ENCODE results near the gene UNK. TPM values are rescaled to one million over a fixed set of nuclear protein-coding genes. Genes with fewer than 3 reads are reported as not detected.
"Not testable (repeated sequence)": the region's sequence is repeated elsewhere in the genome, so short reads cannot be mapped to it uniquely, and the experiment has no call there.

Gene UNK
- total RNA-seq, 1 experiment from 2014 or later: 16.0 TPM

- CTCF ChIA-PET: interaction anchor here (0.6 to 3.6 kb wide), 12 partner anchors 11 to 159 kb away, joined by 3 to 36 read pairs (median 3); partner anchors contain the start of genes GALK1, TRIM47, UNC13D and UNK
Measured at GRCh38 chr17:75855310-75856061, 70.9 kb downstream of the UNK start, which contains the start of gene WBP2. TSS of gene WBP2 (minus strand) at chr17:75855335. CDS start at chr17:75855297, 38 bp downstream.

GRCh38 chr17:75856062-75856756, 71.6 kb downstream of the UNK start:
- no peaks in the 10 kb centered on the region for H3K27me3 Mint-ChIP-seq (ENCODE audit: insufficient read depth, unreplicated experiment)
- TSS peak; percentile 80 for BruUV-seq (replicated peaks)
- peaks cover 25% of the 10 kb centered on the region for H3K36me3 Mint-ChIP-seq (ENCODE audit: insufficient read depth, unreplicated experiment)
- POLR2A ChIA-PET: interaction anchor here (1.0 to 6.1 kb wide), 24 partner anchors 11 to 408 kb away, joined by 3 to 164 read pairs (median 12); partner anchors contain the start of genes ACOX1, GALK1, MRPL38 and RECQL5
- no peak overlapping the region for H3K4me3 Mint-ChIP-seq (ENCODE audit: unreplicated experiment)
- TF ChIP-seq CTCF (IDR thresholded peaks at IDR 0.05; ENCODE audit: unreplicated experiment): peak; percentile 14
- no peak for DNase-seq (ENCODE audit: unreplicated experiment)
- no peak overlapping the region for H3K27ac Mint-ChIP-seq (ENCODE audit: low read depth, unreplicated experiment)
- H3K9me3 Mint-ChIP-seq (ENCODE audit: unreplicated experiment): no peaks in the 10 kb centered on the region
- CTCF ChIA-PET: interaction anchor here (0.7 to 3.6 kb wide), 7 partner anchors 8 to 158 kb away, joined by 3 to 36 read pairs (median 5); partner anchors contain the start of genes GALK1 and TRIM47
- intact Hi-C loops (cut with micrococcal nuclease): no loop called here
- H3K4me1 Mint-ChIP-seq (ENCODE audit: insufficient read depth, unreplicated experiment): peaks cover 19% of the 10 kb centered on the region

More at GRCh38 chr17:75855310-75856061, 70.9 kb downstream of the UNK start, which contains the start of gene WBP2:
- H3K4me3 Mint-ChIP-seq (ENCODE audit: unreplicated experiment): no peak within 1 kb of the TSS
- intact Hi-C loops (cut with micrococcal nuclease): loop anchor here (2.0 kb wide), 1 partner anchor 41 kb away; the partner anchor contains the start of gene TRIM65
- DNase-seq (ENCODE audit: unreplicated experiment): peak; percentile 100
- peaks cover 33% of the 10 kb centered on the region for H3K36me3 Mint-ChIP-seq (ENCODE audit: insufficient read depth, unreplicated experiment)
- TF ChIP-seq CTCF (IDR thresholded peaks at IDR 0.05; ENCODE audit: unreplicated experiment): no peak
- POLR2A ChIA-PET: interaction anchor here (0.7 to 6.1 kb wide), 35 partner anchors 10 to 496 kb away, joined by 3 to 164 read pairs (median 4); partner anchors contain the start of genes ACOX1, FBF1, GALK1 and ITGB4
- BruUV-seq (replicated peaks): no TSS peak
- H3K27ac Mint-ChIP-seq (ENCODE audit: low read depth, unreplicated experiment): no peak within 1 kb of the TSS
- H3K27me3 Mint-ChIP-seq (ENCODE audit: insufficient read depth, unreplicated experiment): no peaks in the 10 kb centered on the region
- no peaks in the 10 kb centered on the region for H3K9me3 Mint-ChIP-seq (ENCODE audit: unreplicated experiment)
- peaks cover 19% of the 10 kb centered on the region for H3K4me1 Mint-ChIP-seq (ENCODE audit: insufficient read depth, unreplicated experiment)

- POLR2A ChIA-PET: interaction anchor here (0.7 to 2.2 kb wide), 4 partner anchors 10 to 83 kb away, joined by 3 to 7 read pairs (median 4); no protein-coding TSS in a partner anchor
- not testable (repeated sequence) for H3K9me3 Mint-ChIP-seq (ENCODE audit: unreplicated experiment)
Measured at GRCh38 chr17:75859358-75859757, 74.8 kb downstream of the UNK start.

GRCh38 chr17:75861927-75862317, 77.3 kb downstream of the UNK start:
- intact Hi-C loops (cut with micrococcal nuclease): no loop called here
- DNase-seq (ENCODE audit: unreplicated experiment): no peak

More at GRCh38 chr17:75859358-75859757, 74.8 kb downstream of the UNK start:
- H3K4me3 Mint-ChIP-seq (ENCODE audit: unreplicated experiment); H3K36me3 Mint-ChIP-seq (ENCODE audit: insufficient read depth, unreplicated experiment); H3K4me1 Mint-ChIP-seq (ENCODE audit: insufficient read depth, unreplicated experiment); BruUV-seq (replicated peaks); intact Hi-C loops (cut with micrococcal nuclease); H3K27me3 Mint-ChIP-seq (ENCODE audit: insufficient read depth, unreplicated experiment); H3K27ac Mint-ChIP-seq (ENCODE audit: low read depth, unreplicated experiment): not testable (repeated sequence)
- CTCF ChIA-PET: interaction anchor here (0.7 to 1.5 kb wide), 2 partner anchors 16 to 420 kb away, joined by 3 to 6 read pairs; no protein-coding TSS in a partner anchor
- DNase-seq (ENCODE audit: unreplicated experiment): peak; percentile 38

More at GRCh38 chr17:75861927-75862317, 77.3 kb downstream of the UNK start:
- TF ChIP-seq CTCF (IDR thresholded peaks at IDR 0.05; ENCODE audit: unreplicated experiment): no peak
- BruUV-seq (replicated peaks): no TSS peak
- Mint-ChIP-seq H3K27me3 (ENCODE audit: insufficient read depth, unreplicated experiment) (no peaks in the 10 kb centered on the region), H3K4me1 (ENCODE audit: insufficient read depth, unreplicated experiment) (no peaks in the 10 kb centered on the region), H3K27ac (ENCODE audit: low read depth, unreplicated experiment) (no peak overlapping the region), H3K4me3 (ENCODE audit: unreplicated experiment) (no peak overlapping the region), H3K36me3 (ENCODE audit: insufficient read depth, unreplicated experiment) (no peaks in the 10 kb centered on the region), H3K9me3 (ENCODE audit: unreplicated experiment) (no peaks in the 10 kb centered on the region)
- CTCF ChIA-PET: interaction anchor here (0.9 to 2.0 kb wide), 9 partner anchors 8 to 18 kb away, joined by 3 to 8 read pairs (median 5); partner anchors contain the start of gene TRIM47
- POLR2A ChIA-PET: interaction anchor here (2.0 kb wide), 1 partner anchor 11 kb away, joined by 5 read pairs; no protein-coding TSS in a partner anchor
